ENCODE results near the gene SIGLEC6.

The SIGLEC6 gene

GRCh38 chr19:51531349-51532315 lies at the start of gene SIGLEC6:
SIGLEC6 (minus strand) TSS chr19:51531670; CDS start chr19:51531648, 22 bp downstream.
- no peak for DNase-seq

- DNase-seq = no peak
Observed at GRCh38 chr19:51576850-51577249, 45.4 kb upstream of the SIGLEC6 start.

GRCh38 chr19:51573331-51573730 lies 41.9 kb upstream of the SIGLEC6 start:
- no peak for DNase-seq

- no peak for DNase-seq
Observed at GRCh38 chr19:51572908-51573307, 41.4 kb upstream of the SIGLEC6 start.

GRCh38 chr19:51572410-51572809 lies 40.9 kb upstream of the SIGLEC6 start:
- no peak for DNase-seq

GRCh38 chr19:51571599-51571998 lies 40.1 kb upstream of the SIGLEC6 start:
- no peak for DNase-seq

GRCh38 chr19:51570962-51571575 lies 39.6 kb upstream of the SIGLEC6 start, which contains the start of gene ZNF175:
ZNF175 (plus strand) TSS chr19:51571283; CDS start chr19:51573330, 2,047 bp downstream.
- peak; percentile 79 for DNase-seq

GRCh38 chr19:51568456-51568855 lies 37.0 kb upstream of the SIGLEC6 start:
- no peak for DNase-seq

- DNase-seq = no peak
Observed at GRCh38 chr19:51567583-51567982, 36.1 kb upstream of the SIGLEC6 start.

- DNase-seq = no peak
Observed at GRCh38 chr19:51566489-51567100, 35.1 kb upstream of the SIGLEC6 start.

- no peak for DNase-seq
Observed at GRCh38 chr19:51565583-51565982, 34.1 kb upstream of the SIGLEC6 start.

- no peak for DNase-seq
Observed at GRCh38 chr19:51564791-51565190, 33.3 kb upstream of the SIGLEC6 start.

GRCh38 chr19:51560339-51560738 lies 28.9 kb upstream of the SIGLEC6 start:
- DNase-seq = no peak

- DNase-seq = no peak
Observed at GRCh38 chr19:51559240-51559639, 27.8 kb upstream of the SIGLEC6 start.

- DNase-seq = no peak
Observed at GRCh38 chr19:51552996-51553725, 21.7 kb upstream of the SIGLEC6 start.

- no peak for DNase-seq
Observed at GRCh38 chr19:51552608-51552995, 21.1 kb upstream of the SIGLEC6 start.

- DNase-seq = no peak
Observed at GRCh38 chr19:51551673-51552432, 20.4 kb upstream of the SIGLEC6 start.

- DNase-seq = no peak
Observed at GRCh38 chr19:51550848-51551672, 19.6 kb upstream of the SIGLEC6 start.

- no peak for DNase-seq
Observed at GRCh38 chr19:51549533-51550324, 18.3 kb upstream of the SIGLEC6 start.

- no peak for DNase-seq
Observed at GRCh38 chr19:51548891-51549305, 17.4 kb upstream of the SIGLEC6 start.

All from activated effector memory CD4-positive, alpha-beta T cell treated with Interleukin-2 at 50 U/mL for 16 hours (primary cell).